GM12878 (cell line): ENCODE measurements around the gene RANBP1.

Experiments used
- ETV6 ChIP-seq, 2 experiments: fragments of 450-650 bp in 1 of 2; IDR thresholded peaks in 1 of 2; conservative IDR thresholded peaks in 1 of 2; 2 replicates each; pipeline ENCODE4 v1.6.1; 2014; ENCODE audit warnings: antibody characterized with exemption in 1 of 2, borderline replicate concordance in 1 of 2, low read depth in 1 of 2, mild to moderate bottlenecking in 1 of 2, moderate library complexity in 1 of 2
- JUND ChIP-seq: IDR thresholded peaks from 2 replicates; pipeline ENCODE4 v1.6.1; 2012; ENCODE audit warnings: low read depth, mild to moderate bottlenecking, low read length, improper control_type of control experiment, moderate library complexity
- NFIC ChIP-seq: IDR thresholded peaks from 2 replicates; pipeline ENCODE4 v1.6.1; 2012; ENCODE audit warnings: low read depth, mild to moderate bottlenecking, inconsistent platforms, low read length, moderate library complexity
- SIN3A ChIP-seq: IDR thresholded peaks from 2 replicates; pipeline ENCODE4 v1.6.1; 2012; ENCODE audit warnings: low read depth, low read length, improper control_type of control experiment
- TARDBP ChIP-seq: IDR thresholded peaks from 2 replicates; pipeline ENCODE4 v1.6.1; 2016; ENCODE audit warnings: borderline replicate concordance
- TF ChIP-seq, protein P1 (sequence below): fragments of 450-650 bp; formaldehyde crosslinking; IDR thresholded peaks from 2 replicates; pipeline ENCODE4 v1.4.0; 2020; ENCODE audit warnings: mild to moderate bottlenecking, moderate library complexity
- TF ChIP-seq, protein P2 (sequence below), 3 experiments: IDR thresholded peaks in 2 of 3; conservative IDR thresholded peaks in 1 of 3; 2 replicates each; pipeline ENCODE4 v1.5.1; 2011; ENCODE audit warnings: low read depth in 3 of 3, low read length in 3 of 3, mild to moderate bottlenecking in 3 of 3, control low read depth in 2 of 3, moderate library complexity in 2 of 3, inconsistent platforms in 1 of 3, mixed read lengths in 1 of 3; ENCODE audit not compliant: control insufficient read depth in 2 of 3, insufficient read depth in 1 of 3; ENCODE audit errors: extremely low read depth in 1 of 3

DNA sequence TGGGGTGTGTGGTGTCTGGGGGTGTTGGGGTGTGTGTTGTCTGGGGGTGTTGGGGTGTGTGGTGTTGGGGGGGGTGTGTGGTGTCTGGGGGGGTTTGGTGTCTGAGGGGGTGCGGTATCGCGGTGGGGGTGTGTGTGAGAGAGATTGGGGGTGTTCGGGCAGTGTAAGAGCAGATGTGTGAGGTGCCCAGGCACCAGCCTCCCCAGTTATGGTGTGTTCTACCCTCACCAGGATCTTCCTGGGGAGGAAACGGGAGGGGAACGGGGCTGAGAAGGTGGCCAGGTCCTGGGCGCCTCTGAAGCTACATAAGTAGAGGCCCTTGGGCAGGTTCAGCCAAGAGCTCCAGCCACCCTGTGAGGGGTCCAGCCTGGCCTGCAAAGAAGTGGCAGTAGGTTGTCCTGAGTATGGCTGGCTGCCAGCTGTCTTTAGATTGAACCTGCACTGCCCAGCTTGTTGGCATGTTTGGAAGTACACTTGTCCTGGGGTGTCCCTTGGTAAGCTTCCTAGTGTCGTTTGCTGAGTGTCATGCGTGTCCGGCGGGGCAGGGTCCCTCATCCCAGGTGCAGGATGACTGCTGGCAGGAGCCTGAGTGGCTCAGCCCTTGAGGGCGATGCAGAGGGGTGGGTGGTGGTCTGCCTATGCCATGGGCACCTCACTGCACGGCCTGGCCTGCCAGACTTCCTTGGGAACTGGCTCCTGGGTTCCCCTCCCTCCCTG, 7.6 kb downstream of the RANBP1 start:
- TF ChIP-seq TARDBP (no peak), SIN3A (no peak), NFIC (no peak), JUND (no peak), ETV6 (conservative IDR thresholded peaks at IDR 0.05 in 1 of 2, IDR thresholded peaks at IDR 0.05 in 1 of 2; ENCODE audit: borderline replicate concordance in 1 of 2, low read depth in 1 of 2) (no peak)
- TF ChIP-seq, protein P1, sequence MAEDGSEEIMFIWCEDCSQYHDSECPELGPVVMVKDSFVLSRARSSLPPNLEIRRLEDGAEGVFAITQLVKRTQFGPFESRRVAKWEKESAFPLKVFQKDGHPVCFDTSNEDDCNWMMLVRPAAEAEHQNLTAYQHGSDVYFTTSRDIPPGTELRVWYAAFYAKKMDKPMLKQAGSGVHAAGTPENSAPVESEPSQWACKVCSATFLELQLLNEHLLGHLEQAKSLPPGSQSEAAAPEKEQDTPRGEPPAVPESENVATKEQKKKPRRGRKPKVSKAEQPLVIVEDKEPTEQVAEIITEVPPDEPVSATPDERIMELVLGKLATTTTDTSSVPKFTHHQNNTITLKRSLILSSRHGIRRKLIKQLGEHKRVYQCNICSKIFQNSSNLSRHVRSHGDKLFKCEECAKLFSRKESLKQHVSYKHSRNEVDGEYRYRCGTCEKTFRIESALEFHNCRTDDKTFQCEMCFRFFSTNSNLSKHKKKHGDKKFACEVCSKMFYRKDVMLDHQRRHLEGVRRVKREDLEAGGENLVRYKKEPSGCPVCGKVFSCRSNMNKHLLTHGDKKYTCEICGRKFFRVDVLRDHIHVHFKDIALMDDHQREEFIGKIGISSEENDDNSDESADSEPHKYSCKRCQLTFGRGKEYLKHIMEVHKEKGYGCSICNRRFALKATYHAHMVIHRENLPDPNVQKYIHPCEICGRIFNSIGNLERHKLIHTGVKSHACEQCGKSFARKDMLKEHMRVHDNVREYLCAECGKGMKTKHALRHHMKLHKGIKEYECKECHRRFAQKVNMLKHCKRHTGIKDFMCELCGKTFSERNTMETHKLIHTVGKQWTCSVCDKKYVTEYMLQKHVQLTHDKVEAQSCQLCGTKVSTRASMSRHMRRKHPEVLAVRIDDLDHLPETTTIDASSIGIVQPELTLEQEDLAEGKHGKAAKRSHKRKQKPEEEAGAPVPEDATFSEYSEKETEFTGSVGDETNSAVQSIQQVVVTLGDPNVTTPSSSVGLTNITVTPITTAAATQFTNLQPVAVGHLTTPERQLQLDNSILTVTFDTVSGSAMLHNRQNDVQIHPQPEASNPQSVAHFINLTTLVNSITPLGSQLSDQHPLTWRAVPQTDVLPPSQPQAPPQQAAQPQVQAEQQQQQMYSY, result no peak
- TF ChIP-seq, protein P2, sequence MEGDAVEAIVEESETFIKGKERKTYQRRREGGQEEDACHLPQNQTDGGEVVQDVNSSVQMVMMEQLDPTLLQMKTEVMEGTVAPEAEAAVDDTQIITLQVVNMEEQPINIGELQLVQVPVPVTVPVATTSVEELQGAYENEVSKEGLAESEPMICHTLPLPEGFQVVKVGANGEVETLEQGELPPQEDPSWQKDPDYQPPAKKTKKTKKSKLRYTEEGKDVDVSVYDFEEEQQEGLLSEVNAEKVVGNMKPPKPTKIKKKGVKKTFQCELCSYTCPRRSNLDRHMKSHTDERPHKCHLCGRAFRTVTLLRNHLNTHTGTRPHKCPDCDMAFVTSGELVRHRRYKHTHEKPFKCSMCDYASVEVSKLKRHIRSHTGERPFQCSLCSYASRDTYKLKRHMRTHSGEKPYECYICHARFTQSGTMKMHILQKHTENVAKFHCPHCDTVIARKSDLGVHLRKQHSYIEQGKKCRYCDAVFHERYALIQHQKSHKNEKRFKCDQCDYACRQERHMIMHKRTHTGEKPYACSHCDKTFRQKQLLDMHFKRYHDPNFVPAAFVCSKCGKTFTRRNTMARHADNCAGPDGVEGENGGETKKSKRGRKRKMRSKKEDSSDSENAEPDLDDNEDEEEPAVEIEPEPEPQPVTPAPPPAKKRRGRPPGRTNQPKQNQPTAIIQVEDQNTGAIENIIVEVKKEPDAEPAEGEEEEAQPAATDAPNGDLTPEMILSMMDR (IDR thresholded peaks at IDR 0.05 in 2 of 3, conservative IDR thresholded peaks at IDR 0.05 in 1 of 3; ENCODE audit: control insufficient read depth in 2 of 3, extremely low read depth in 1 of 3, insufficient read depth in 1 of 3, low read depth in 3 of 3, low read length in 3 of 3), result no peak
